OCI-LY1 (cell line): ENCODE data around the gene ANKRD33B.

ENCODE experiments used
- H2AFZ ChIP-seq: fragments of 200-600 bp; sonication (generic), shearing (Covaris generic); 2 replicates; pipeline ENCODE4 v1.6.0; 2014; ENCODE audit warnings: antibody characterized with exemption, mild to moderate bottlenecking, low read length
- H3F3A ChIP-seq: fragments of 200-600 bp; sonication (generic), shearing (Covaris generic); 2 replicates; pipeline ENCODE4 v1.6.0; 2014; ENCODE audit warnings: mild to moderate bottlenecking, antibody characterized with exemption, low read length, moderate library complexity; ENCODE audit not compliant: insufficient read depth
- H3K27ac ChIP-seq: fragments of 200-600 bp; sonication (generic); 2 replicates; pipeline ENCODE4 v1.5.1; 2014; ENCODE audit warnings: low read length, mixed run types, mild to moderate bottlenecking, low read depth; ENCODE audit not compliant: poor library complexity, severe bottlenecking
- H3K27me3 ChIP-seq: fragments of 200-600 bp; sonication (generic); 2 replicates; pipeline ENCODE4 v1.6.0; 2014; ENCODE audit warnings: antibody characterized with exemption, mild to moderate bottlenecking, low read length, moderate library complexity; ENCODE audit not compliant: insufficient read depth
- H3K36me3 ChIP-seq: fragments of 200-600 bp; sonication (generic); 2 replicates; pipeline ENCODE4 v1.6.1; 2014; ENCODE audit warnings: mild to moderate bottlenecking, antibody characterized with exemption, low read length, moderate library complexity, mixed read lengths; ENCODE audit not compliant: insufficient read depth
- H3K4me1 ChIP-seq: fragments of 200-600 bp; sonication (generic); 2 replicates; pipeline ENCODE4 v1.5.1; 2014; ENCODE audit warnings: mild to moderate bottlenecking, low read length, moderate library complexity; ENCODE audit not compliant: insufficient read depth, severe bottlenecking
- H3K4me2 ChIP-seq: fragments of 200-600 bp; sonication (generic), shearing (Covaris generic); 2 replicates; pipeline ENCODE4 v1.6.1; 2014; ENCODE audit warnings: low read length
- H3K4me3 ChIP-seq: fragments of 200-600 bp; sonication (generic); 2 replicates; pipeline ENCODE4 v1.5.1; 2014; ENCODE audit warnings: low read length, low read depth, mild to moderate bottlenecking, mixed read lengths; ENCODE audit not compliant: poor library complexity, severe bottlenecking
- H3K79me2 ChIP-seq: fragments of 200-600 bp; shearing (Covaris generic); 2 replicates; pipeline ENCODE4 v1.6.1; 2016; ENCODE audit warnings: mixed run types, low read length, mixed read lengths; ENCODE audit not compliant: insufficient read depth
- H3K9ac ChIP-seq: fragments of 200-600 bp; sonication (generic), shearing (Covaris generic); 2 replicates; pipeline ENCODE4 v1.6.1; 2014; ENCODE audit warnings: mild to moderate bottlenecking, low read length, mixed read lengths
- H3K9me2 ChIP-seq: fragments of 200-600 bp; sonication (generic), shearing (Covaris generic); 2 replicates; pipeline ENCODE4 v1.6.1; 2014; ENCODE audit warnings: low read depth, mild to moderate bottlenecking, low read length, mixed read lengths
- H3K9me3 ChIP-seq: fragments of 200-600 bp; shearing (Covaris generic); 2 replicates; pipeline ENCODE4 v1.6.1; 2014; ENCODE audit warnings: low read length, mixed read lengths
- H4K20me1 ChIP-seq: fragments of 200-600 bp; sonication (generic), shearing (Covaris generic); 2 replicates; pipeline ENCODE4 v1.6.0; 2016; ENCODE audit warnings: mild to moderate bottlenecking, low read length; ENCODE audit not compliant: insufficient read depth
- EZH2 ChIP-seq: fragments of 200-600 bp; sonication (generic), shearing (Covaris generic); IDR thresholded peaks from 2 replicates; pipeline ENCODE4 v1.8.0; 2017; ENCODE audit warnings: borderline replicate concordance, mixed run types, mild to moderate bottlenecking, antibody characterized with exemption, low read length, moderate library complexity, mixed read lengths
- TF ChIP-seq, protein P1 (sequence below): fragments of 200-600 bp; sonication (generic), shearing (Covaris generic); IDR thresholded peaks from 2 replicates; pipeline ENCODE4 v1.5.1; 2017; ENCODE audit warnings: mild to moderate bottlenecking, antibody characterized with exemption, low read length, moderate library complexity, mixed read lengths

The ANKRD33B gene

DNA sequence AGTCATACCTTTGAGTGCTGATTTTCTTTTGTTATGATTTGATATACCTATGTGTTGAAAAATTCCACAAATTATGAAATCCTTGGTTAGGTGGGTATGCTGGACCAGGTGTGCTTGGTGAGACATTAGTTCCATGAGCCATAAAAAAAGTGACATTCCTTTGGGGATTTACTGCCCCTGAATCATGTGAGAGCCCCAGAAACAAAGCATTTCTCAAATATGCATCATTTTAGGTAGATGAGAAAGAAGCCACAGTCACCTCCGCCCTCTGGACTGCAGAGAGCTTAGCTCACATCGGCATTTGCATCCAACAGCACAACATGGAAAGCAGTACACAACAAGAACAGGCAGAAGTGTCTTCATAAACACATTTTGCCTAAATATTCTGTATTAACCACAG, 141.9 kb downstream of the ANKRD33B start:
- peaks cover 11% of the 10 kb centered on the region for H3K36me3 ChIP-seq
- H3K9ac ChIP-seq = no peak overlapping the region
- H3K4me2 ChIP-seq = no peak overlapping the region
- no peaks in the 10 kb centered on the region for H3K9me3 ChIP-seq
- peaks cover 62% of the 10 kb centered on the region for H3K4me1 ChIP-seq
- H3K9me2 ChIP-seq = no peaks in the 10 kb centered on the region
- no peaks in the 10 kb centered on the region for H3K79me2 ChIP-seq
- no peak overlapping the region for H3K4me3 ChIP-seq
- no peaks in the 10 kb centered on the region; the same call in 1 of the 2 replicates for H4K20me1 ChIP-seq
- H2AFZ ChIP-seq = no peak overlapping the region
- H3K27me3 ChIP-seq = no peaks in the 10 kb centered on the region
- no peaks in the 10 kb centered on the region for H3F3A ChIP-seq
- TF ChIP-seq EZH2 = no peak
- TF ChIP-seq, protein P1, sequence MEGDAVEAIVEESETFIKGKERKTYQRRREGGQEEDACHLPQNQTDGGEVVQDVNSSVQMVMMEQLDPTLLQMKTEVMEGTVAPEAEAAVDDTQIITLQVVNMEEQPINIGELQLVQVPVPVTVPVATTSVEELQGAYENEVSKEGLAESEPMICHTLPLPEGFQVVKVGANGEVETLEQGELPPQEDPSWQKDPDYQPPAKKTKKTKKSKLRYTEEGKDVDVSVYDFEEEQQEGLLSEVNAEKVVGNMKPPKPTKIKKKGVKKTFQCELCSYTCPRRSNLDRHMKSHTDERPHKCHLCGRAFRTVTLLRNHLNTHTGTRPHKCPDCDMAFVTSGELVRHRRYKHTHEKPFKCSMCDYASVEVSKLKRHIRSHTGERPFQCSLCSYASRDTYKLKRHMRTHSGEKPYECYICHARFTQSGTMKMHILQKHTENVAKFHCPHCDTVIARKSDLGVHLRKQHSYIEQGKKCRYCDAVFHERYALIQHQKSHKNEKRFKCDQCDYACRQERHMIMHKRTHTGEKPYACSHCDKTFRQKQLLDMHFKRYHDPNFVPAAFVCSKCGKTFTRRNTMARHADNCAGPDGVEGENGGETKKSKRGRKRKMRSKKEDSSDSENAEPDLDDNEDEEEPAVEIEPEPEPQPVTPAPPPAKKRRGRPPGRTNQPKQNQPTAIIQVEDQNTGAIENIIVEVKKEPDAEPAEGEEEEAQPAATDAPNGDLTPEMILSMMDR = no peak
- H3K27ac ChIP-seq = peak overlapping the region; percentile 39

DNA sequence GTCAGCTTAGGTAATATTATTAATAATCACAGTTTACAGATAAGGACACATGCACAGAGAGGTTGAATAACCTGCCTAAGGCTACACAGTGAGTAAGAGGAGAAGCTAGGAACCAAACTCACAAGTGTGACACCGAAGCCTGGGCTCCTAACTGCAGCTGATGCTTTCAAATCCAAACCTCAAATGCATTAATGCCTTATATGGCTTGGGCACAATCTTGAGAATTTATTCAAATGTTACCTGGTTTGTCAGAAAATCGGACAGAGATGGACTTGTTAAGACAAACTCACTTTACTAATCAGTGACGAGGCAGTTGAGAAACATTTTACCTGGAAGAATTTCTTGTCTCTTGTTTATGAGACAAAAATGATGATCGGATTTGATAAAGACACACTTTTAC, 142.5 kb downstream of the ANKRD33B start:
- no peaks in the 10 kb centered on the region for H3K9me2 ChIP-seq
- no peak for TF ChIP-seq EZH2
- TF ChIP-seq, protein P1 = no peak
- no peaks in the 10 kb centered on the region for H3K27me3 ChIP-seq
- peaks cover 57% of the 10 kb centered on the region for H3K4me1 ChIP-seq
- H3K9ac ChIP-seq = no peak overlapping the region
- H2AFZ ChIP-seq = no peak overlapping the region
- H3K9me3 ChIP-seq = no peaks in the 10 kb centered on the region
- H3K4me2 ChIP-seq = no peak overlapping the region
- no peaks in the 10 kb centered on the region for H3K79me2 ChIP-seq
- H3K36me3 ChIP-seq = peaks cover 11% of the 10 kb centered on the region
- H3K27ac ChIP-seq = no peak overlapping the region
- no peaks in the 10 kb centered on the region for H3F3A ChIP-seq
- no peak overlapping the region for H3K4me3 ChIP-seq
- no peaks in the 10 kb centered on the region; the same call in 1 of the 2 replicates for H4K20me1 ChIP-seq
